ENCODE data around the gene SLC6A4. TPM values are rescaled to one million over a fixed set of nuclear protein-coding genes. Genes with fewer than 3 reads are reported as not detected.

The SLC6A4 gene
- total and polyA plus RNA-seq, 4 donors = 0.05 to 0.70 TPM; not detected in 2

GRCh38 chr17:30241051-30241450, 5.6 kb upstream of the SLC6A4 start (continued):
- TF ChIP-seq FOXA2 (IDR thresholded peaks at IDR 0.05) = no peak
- TF ChIP-seq NR2F2 (IDR thresholded peaks at IDR 0.05) = no peak
- no peak for TF ChIP-seq GABPA (IDR thresholded peaks at IDR 0.05 in 1 of 2, conservative IDR thresholded peaks at IDR 0.05 in 1 of 2)
- TF ChIP-seq ATF3 (IDR thresholded peaks at IDR 0.05) = no peak
- TF ChIP-seq RAD21 (IDR thresholded peaks at IDR 0.05) = no peak
- no peak for TF ChIP-seq FOXA1 (IDR thresholded peaks at IDR 0.05)
- no peak for TF ChIP-seq EGR1 (IDR thresholded peaks at IDR 0.05; ENCODE audit: low read depth in 2 of 2)
- TF ChIP-seq TAF1 (conservative IDR thresholded peaks at IDR 0.05) = no peak

- Histone ChIP-seq H3K27ac (ENCODE audit: low read depth in 1 of 2, low read length in 2 of 2) (no peak overlapping the region), H3K36me3 (ENCODE audit: control insufficient read depth in 4 of 4, insufficient read depth in 3 of 4, low read depth in 1 of 4, low read length in 3 of 4) (no peaks in the 10 kb centered on the region), H3K4me1 (ENCODE audit: control insufficient read depth in 4 of 4, insufficient read depth in 4 of 4, low read length in 3 of 4) (peaks cover 9 to 25% (median 22%) of the 10 kb centered on the region in 4 donors), H3K9ac (ENCODE audit: low read depth in 1 of 2, low read length in 2 of 2) (no peak overlapping the region), H3K9me3 (ENCODE audit: control insufficient read depth in 4 of 4, low read length in 3 of 4) (no peaks in the 10 kb centered on the region), H3K27me3 (ENCODE audit: control insufficient read depth in 4 of 4, insufficient read depth in 4 of 4, low read length in 3 of 4) (no peaks in the 10 kb centered on the region), H3K4me3 (ENCODE audit: low read depth in 1 of 3, low read length in 3 of 3) (no peak overlapping the region)
- WGBS = 94% methylated on average over 8 of the region's 8 CpGs
- TF ChIP-seq GABPA (IDR thresholded peaks at IDR 0.05 in 1 of 2, conservative IDR thresholded peaks at IDR 0.05 in 1 of 2) = no peak
- no peak for TF ChIP-seq TAF1 (conservative IDR thresholded peaks at IDR 0.05)
- TF ChIP-seq EGR1 (IDR thresholded peaks at IDR 0.05; ENCODE audit: low read depth in 2 of 2) = no peak
- TF ChIP-seq FOXA1 (IDR thresholded peaks at IDR 0.05) = no peak
- no peak for TF ChIP-seq NR2F2 (IDR thresholded peaks at IDR 0.05)
- TF ChIP-seq FOXA2 (IDR thresholded peaks at IDR 0.05) = no peak
- no peak for TF ChIP-seq HNF4A (conservative IDR thresholded peaks at IDR 0.05)
- no peak for DNase-seq (ENCODE audit: low spot score)
Observed at GRCh38 chr17:30240177-30240576, 4.7 kb upstream of the SLC6A4 start.

- no peaks in the 10 kb centered on the region for H3K36me3 ChIP-seq (ENCODE audit: control insufficient read depth in 4 of 4, insufficient read depth in 3 of 4, low read depth in 1 of 4, low read length in 3 of 4)
- no peak overlapping the region for H3K27ac ChIP-seq (ENCODE audit: low read depth in 1 of 2, low read length in 2 of 2)
- no peak overlapping the region for H3K4me3 ChIP-seq (ENCODE audit: low read depth in 1 of 3, low read length in 3 of 3)
- no peaks in the 10 kb centered on the region for H3K27me3 ChIP-seq (ENCODE audit: control insufficient read depth in 4 of 4, insufficient read depth in 4 of 4, low read length in 3 of 4)
- 84% methylated on average over 5 of the region's 5 CpGs for WGBS
- H3K9ac ChIP-seq (ENCODE audit: low read depth in 1 of 2, low read length in 2 of 2) = no peak overlapping the region
- no peaks in the 10 kb centered on the region for H3K9me3 ChIP-seq (ENCODE audit: control insufficient read depth in 4 of 4, low read length in 3 of 4)
- H3K4me1 ChIP-seq (ENCODE audit: control insufficient read depth in 4 of 4, insufficient read depth in 4 of 4, low read length in 3 of 4) = peaks cover 11 to 26% (median 23%) of the 10 kb centered on the region in 4 donors
- no peak for DNase-seq (ENCODE audit: low spot score)
- TF ChIP-seq SP1 (IDR thresholded peaks at IDR 0.05) (no peak), CTCF (IDR thresholded peaks at IDR 0.05; ENCODE audit: low read depth, low read length, missing input control) (no peak), FOXA1 (IDR thresholded peaks at IDR 0.05) (no peak), ATF3 (IDR thresholded peaks at IDR 0.05) (no peak), RAD21 (IDR thresholded peaks at IDR 0.05) (no peak), HNF4A (conservative IDR thresholded peaks at IDR 0.05) (no peak), NR2F2 (IDR thresholded peaks at IDR 0.05) (no peak), GABPA (IDR thresholded peaks at IDR 0.05 in 1 of 2, conservative IDR thresholded peaks at IDR 0.05 in 1 of 2) (no peak), RXRA (IDR thresholded peaks at IDR 0.05) (no peak), TAF1 (conservative IDR thresholded peaks at IDR 0.05) (no peak), MAX (IDR thresholded peaks at IDR 0.05) (no peak), JUND (IDR thresholded peaks at IDR 0.05) (no peak), EGR1 (IDR thresholded peaks at IDR 0.05; ENCODE audit: low read depth in 2 of 2) (no peak), YY1 (IDR thresholded peaks at IDR 0.05) (no peak), FOXA2 (IDR thresholded peaks at IDR 0.05) (no peak), REST (IDR thresholded peaks at IDR 0.05) (no peak), HNF4G (IDR thresholded peaks at IDR 0.05) (no peak), ZBTB33 (IDR thresholded peaks at IDR 0.05) (no peak)
Observed at GRCh38 chr17:30239089-30239462, 3.6 kb upstream of the SLC6A4 start.

All from liver (tissue), 9 donors.